Upper lobe of right lung (tissue), 1 donor: ENCODE results near the gene IFI27L2. TPM values are rescaled to one million over a fixed set of nuclear protein-coding genes. Genes with fewer than 3 reads are reported as not detected.
A peak's percentile ranks its signal among the peaks of the same experiment; 100 is the strongest.

Experiments used
- ATAC-seq: fragments of 200-7000 bp; cut with Tn5 transposase; one replicate; pipeline ENCODE4 v1.9.1; 2020; ENCODE audit warnings: mild to moderate bottlenecking, moderate library complexity
- DNase-seq: peaks from one replicate; pipeline ENCODE4 v3.0.0-alpha.2; 2020
- H3K27ac ChIP-seq: fragments of 200-600 bp; one replicate; pipeline ENCODE4 v1.8.0; 2022
- H3K27me3 ChIP-seq: fragments of 200-600 bp; one replicate; pipeline ENCODE4 v1.8.0; 2022; ENCODE audit warnings: mild to moderate bottlenecking
- H3K36me3 ChIP-seq: fragments of 200-600 bp; one replicate; pipeline ENCODE4 v1.8.0; 2022
- H3K4me1 ChIP-seq: fragments of 200-600 bp; one replicate; pipeline ENCODE4 v1.8.0; 2022
- H3K4me3 ChIP-seq: fragments of 200-600 bp; one replicate; pipeline ENCODE4 v1.8.0; 2022; ENCODE audit warnings: mild to moderate bottlenecking
- H3K9me3 ChIP-seq: fragments of 200-600 bp; one replicate; pipeline ENCODE4 v1.8.0; 2022
- CTCF ChIP-seq: fragments of 200-600 bp; IDR thresholded peaks from one replicate; pipeline ENCODE4 v1.8.0; 2022; ENCODE audit warnings: antibody characterized with exemption
- intact Hi-C: fragments of 100-400 bp; cut with DNase I; formaldehyde crosslinking; loops from one replicate; pipeline ENCODE4 v1.11.0; 2022
- total RNA-seq: library from RNA; stranded (reverse); fragmentation: NEBNext Ultra II Directional; extraction: Animal tissue kit (Norgen Biotek cat#: 25700); gene quantifications from one replicate; pipeline ENCODE4 v1.2.1, GENCODE V29; 2021
- donor health status: DM: no; HTN: yes; CAD: no; lungs with severe emphysema.

IFI27L2 gene
- total RNA-seq, 1 donor from 2014 or later: 32.4 TPM

DNA sequence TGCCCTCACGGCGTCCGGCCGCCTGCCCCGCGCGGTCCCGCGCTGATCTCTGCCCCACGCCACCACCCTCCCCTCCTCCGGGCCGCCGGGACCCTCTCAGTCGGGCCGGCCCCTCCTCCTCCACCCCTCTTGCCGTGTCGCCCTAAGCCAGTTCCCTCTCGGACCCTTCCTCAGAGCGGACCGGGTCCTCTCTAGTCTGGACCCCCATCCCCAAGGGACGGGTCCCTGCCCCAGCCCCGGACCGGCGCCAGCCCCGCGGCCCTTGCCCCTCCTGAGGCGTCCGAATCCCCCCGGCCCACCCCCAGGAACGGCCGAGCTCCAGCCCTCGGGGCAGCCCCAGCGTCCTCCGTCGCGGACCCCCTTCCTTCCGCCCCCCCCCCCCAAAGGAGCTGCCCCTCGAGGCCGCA is 45.2 kb upstream of the IFI27L2 start:
- H3K27me3 ChIP-seq: peaks cover 50% of the 10 kb centered on the region

DNA sequence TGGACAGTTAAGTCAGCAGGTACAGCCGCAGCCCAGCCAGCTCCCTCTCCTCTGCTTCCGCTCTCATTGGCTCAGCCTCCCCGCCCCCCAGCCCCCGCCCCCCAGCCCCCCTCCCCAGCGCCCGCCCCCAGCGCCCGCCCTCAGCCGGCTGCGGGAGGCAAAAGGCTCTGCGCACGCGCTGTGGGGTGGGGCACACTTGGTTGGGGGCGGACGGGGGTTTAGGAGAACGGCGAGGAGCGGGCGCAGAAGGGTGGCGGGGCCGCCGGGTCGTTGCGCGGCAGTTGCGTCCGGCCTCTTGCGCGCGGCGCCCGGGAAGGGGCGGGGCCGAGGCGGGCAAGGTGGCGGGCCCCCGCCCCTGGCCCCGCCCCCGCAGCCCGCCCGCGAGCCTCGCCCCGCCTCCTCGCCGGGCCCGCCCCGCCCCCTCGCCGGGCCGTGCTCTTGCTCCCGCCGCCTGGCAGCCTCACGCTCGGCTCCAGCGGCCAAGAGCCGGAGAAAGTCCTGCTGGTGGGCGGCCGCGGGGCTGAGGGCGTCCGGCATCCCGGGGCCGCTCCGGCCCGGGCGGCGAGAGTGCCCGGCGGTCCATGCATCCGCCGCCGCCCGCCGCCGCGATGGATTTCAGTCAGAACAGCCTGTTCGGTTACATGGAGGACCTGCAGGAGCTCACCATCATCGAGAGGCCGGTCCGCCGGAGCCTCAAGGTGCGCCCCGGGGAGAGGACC is 44.6 kb upstream of the IFI27L2 start, which contains the start of gene PPP4R4:
Gene PPP4R4 (plus strand): TSS at position 438 of the 719 bp plus-strand sequence. CDS start 144 bp downstream, at position 582.
- DNase-seq (peak; percentile 97), ATAC-seq (peak; percentile 96)
- no peak for TF ChIP-seq CTCF
- peaks cover 44% of the 10 kb centered on the region for H3K27me3 ChIP-seq
- peak within 1 kb of the TSS; percentile 37 for H3K27ac ChIP-seq
- peak within 1 kb of the TSS; percentile 65 for H3K4me3 ChIP-seq
- no peaks in the 10 kb centered on the region for H3K36me3 ChIP-seq
- intact Hi-C loops: no loop called here
- H3K9me3 ChIP-seq: no peaks in the 10 kb centered on the region
- peaks cover 7% of the 10 kb centered on the region for H3K4me1 ChIP-seq

More for the DNA sequence above, 45.2 kb upstream of the IFI27L2 start:
- Histone ChIP-seq H3K4me3 (peak overlapping the region; percentile 65), H3K4me1 (peaks cover 7% of the 10 kb centered on the region), H3K9me3 (no peaks in the 10 kb centered on the region), H3K27ac (peak overlapping the region; percentile 30), H3K36me3 (no peaks in the 10 kb centered on the region)
- DNase-seq (no peak), ATAC-seq (no peak)
- intact Hi-C loops: no loop called here
- TF ChIP-seq CTCF: no peak

DNA sequence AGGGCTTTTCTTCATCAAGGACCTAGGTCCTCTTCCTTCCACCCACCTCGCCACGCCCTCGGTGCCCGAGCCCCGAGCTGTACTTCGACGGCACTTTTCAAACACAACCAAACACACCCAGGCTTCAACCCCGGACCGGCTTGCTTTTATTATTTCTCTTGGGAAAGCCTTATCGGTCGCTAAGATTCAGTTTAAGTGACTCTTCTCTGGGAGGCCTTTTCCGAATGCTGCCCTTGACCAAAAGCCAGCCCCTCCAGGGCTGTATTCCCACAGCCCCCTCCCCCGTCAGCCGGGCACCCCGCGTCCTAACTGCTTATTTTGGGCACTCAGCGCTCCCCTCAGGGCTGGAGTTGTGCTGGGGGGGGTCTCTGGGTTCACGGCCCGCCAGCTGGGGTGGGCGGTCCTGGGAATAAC is 44.1 kb upstream of the IFI27L2 start:
- peak overlapping the region; percentile 37 for H3K27ac ChIP-seq
- ATAC-seq (peak; percentile 3), DNase-seq (peak; percentile 74)
- H3K4me1 ChIP-seq: peaks cover 7% of the 10 kb centered on the region
- H3K9me3 ChIP-seq: no peaks in the 10 kb centered on the region
- no peak for TF ChIP-seq CTCF
- no peaks in the 10 kb centered on the region for H3K36me3 ChIP-seq
- peaks cover 40% of the 10 kb centered on the region for H3K27me3 ChIP-seq
- peak overlapping the region; percentile 65 for H3K4me3 ChIP-seq
- intact Hi-C loops: no loop called here

DNA sequence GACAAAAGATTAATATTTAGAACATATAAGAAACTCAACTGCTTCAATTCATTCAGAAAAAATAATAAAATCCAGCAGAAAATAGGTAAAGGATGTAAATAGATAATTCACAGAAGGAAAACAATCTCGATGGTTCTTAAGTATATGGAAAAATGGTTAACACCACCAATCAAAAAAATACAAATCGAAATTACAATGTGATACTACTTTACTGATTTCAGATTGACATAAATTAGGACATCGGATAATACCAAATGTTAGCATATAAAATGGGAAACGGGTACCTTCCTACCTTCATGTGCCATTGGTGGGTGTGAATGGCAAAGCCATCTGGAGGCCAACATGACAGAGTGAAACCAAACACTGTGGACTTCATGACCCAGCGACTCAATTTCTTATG is 43.1 kb upstream of the IFI27L2 start:
- TF ChIP-seq CTCF: no peak
- Histone ChIP-seq H3K27ac (no peak overlapping the region), H3K4me3 (no peak overlapping the region), H3K4me1 (peaks cover 7% of the 10 kb centered on the region), H3K9me3 (no peaks in the 10 kb centered on the region), H3K36me3 (no peaks in the 10 kb centered on the region), H3K27me3 (peaks cover 30% of the 10 kb centered on the region)
- ATAC-seq: no peak
- no peak for DNase-seq
- intact Hi-C loops: no loop called here

- Histone ChIP-seq H3K27me3 (peaks cover 18% of the 10 kb centered on the region), H3K4me1 (peaks cover 7% of the 10 kb centered on the region), H3K9me3 (no peaks in the 10 kb centered on the region), H3K36me3 (no peaks in the 10 kb centered on the region), H3K4me3 (no peak overlapping the region), H3K27ac (no peak overlapping the region)
- intact Hi-C loops: no loop called here
- no peak for ATAC-seq
- no peak for TF ChIP-seq CTCF
- no peak for DNase-seq
Measured at GRCh38 chr14:94171208-94171607, 41.8 kb upstream of the IFI27L2 start.
